Uterus (tissue), 4 donors: Measurements from ENCODE around the gene QSOX1. TPM values are rescaled to one million over a fixed set of nuclear protein-coding genes. Genes with fewer than 3 reads are reported as not detected.

Source experiments
- DNase-seq, 2 donors: peaks; one replicate each; pipeline ENCODE4 v3.0.0-alpha.2; 2019 to 2020
- H3K27ac ChIP-seq, 2 donors: fragments of 200-600 bp; sonication (generic); 1 replicate in 1 of 2; 2 replicates in 1 of 2; pipeline ENCODE4 v1.5.1; 2016 to 2018
- H3K27me3 ChIP-seq, 2 donors: fragments of 200-600 bp; sonication (generic); one replicate each; pipeline ENCODE4 v1.5.1; 2018 to 2019; ENCODE audit warnings: control low read depth in 1 of 2
- H3K36me3 ChIP-seq, 2 donors: fragments of 200-600 bp; sonication (generic); one replicate each; pipeline ENCODE4 v1.5.1; 2019; ENCODE audit warnings: control low read depth in 1 of 2
- H3K4me1 ChIP-seq, 2 donors: fragments of 200-600 bp; sonication (generic); one replicate each; pipeline ENCODE4 v1.5.1; 2018 to 2019; ENCODE audit warnings: control low read depth in 1 of 2
- H3K4me3 ChIP-seq, 2 donors: fragments of 200-600 bp; sonication (generic); 1 replicate in 1 of 2; 2 replicates in 1 of 2; pipeline ENCODE4 v1.5.1; 2018 to 2019; ENCODE audit warnings: mild to moderate bottlenecking in 1 of 2
- H3K9me3 ChIP-seq, 2 donors: fragments of 200-600 bp; sonication (generic); one replicate each; pipeline ENCODE4 v1.5.1; 2019; ENCODE audit warnings: control low read depth in 1 of 2
- POLR2A ChIP-seq, 2 donors: fragments of 450-650 bp; IDR thresholded peaks; one replicate each; pipeline ENCODE4 v1.6.1; 2016; ENCODE audit warnings: antibody characterized with exemption in 2 of 2, mild to moderate bottlenecking in 1 of 2, moderate library complexity in 1 of 2
- intact Hi-C: fragments of 100-400 bp; cut with DNase I; formaldehyde crosslinking; loops from one replicate; pipeline ENCODE4 v1.15.1; 2023; ENCODE audit warnings: low total_unique reads
- total RNA-seq, 4 donors: library from RNA; depleted of rRNA in 3 of 4; stranded (reverse); fragments of >200 nt in 3 of 4; gene quantifications; one replicate each; pipeline versions ENCODE4 v1.1.0 to v1.2.4, GENCODE V29; 2014 to 2023
- TF ChIP-seq, protein P1 (sequence below), 4 experiments: fragments of 200-600 bp in 2 of 4; fragments of 450-650 bp in 2 of 4; sonication (generic) in 2 of 4; IDR thresholded peaks; one replicate each; pipeline ENCODE4 v1.5.1; 2016 to 2019; ENCODE audit warnings: antibody characterized with exemption in 4 of 4, mild to moderate bottlenecking in 2 of 4, moderate library complexity in 1 of 4
- donor health status: DM: yes; HTN: yes; CAD: no.

The QSOX1 gene
- total RNA-seq, 4 donors from 2014 or later = 18.2 to 96.8 (median 57.7) TPM

DNA sequence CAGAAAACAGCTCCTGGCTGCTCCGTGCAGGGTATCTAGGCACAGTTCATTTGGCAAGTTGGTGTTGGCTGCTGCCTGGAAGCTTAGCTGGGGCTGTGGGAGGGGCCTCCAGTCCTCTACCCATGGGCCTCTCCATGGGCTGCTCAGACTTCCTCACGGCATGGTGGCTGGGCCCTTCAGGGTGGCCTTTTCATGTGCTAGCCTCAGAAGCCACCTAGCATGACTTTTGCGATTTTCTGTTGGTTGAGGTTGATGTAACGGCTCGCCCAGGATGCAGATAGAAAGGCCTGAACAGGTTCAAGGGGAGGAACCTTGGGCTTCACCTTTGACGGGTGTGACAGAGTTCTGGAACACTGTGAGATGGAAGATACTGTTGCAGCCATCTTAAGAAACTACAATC is 49.6 kb downstream of the QSOX1 start:
- Histone ChIP-seq H3K27me3 (no peaks in the 10 kb centered on the region), H3K4me3 (no peak overlapping the region), H3K4me1 (no peaks in the 10 kb centered on the region), H3K9me3 (no peaks in the 10 kb centered on the region), H3K36me3 (no peaks in the 10 kb centered on the region), H3K27ac (no peak overlapping the region)
- intact Hi-C loops = no loop called here
- no peak for TF ChIP-seq POLR2A (IDR thresholded peaks at IDR 0.05)
- TF ChIP-seq, protein P1, sequence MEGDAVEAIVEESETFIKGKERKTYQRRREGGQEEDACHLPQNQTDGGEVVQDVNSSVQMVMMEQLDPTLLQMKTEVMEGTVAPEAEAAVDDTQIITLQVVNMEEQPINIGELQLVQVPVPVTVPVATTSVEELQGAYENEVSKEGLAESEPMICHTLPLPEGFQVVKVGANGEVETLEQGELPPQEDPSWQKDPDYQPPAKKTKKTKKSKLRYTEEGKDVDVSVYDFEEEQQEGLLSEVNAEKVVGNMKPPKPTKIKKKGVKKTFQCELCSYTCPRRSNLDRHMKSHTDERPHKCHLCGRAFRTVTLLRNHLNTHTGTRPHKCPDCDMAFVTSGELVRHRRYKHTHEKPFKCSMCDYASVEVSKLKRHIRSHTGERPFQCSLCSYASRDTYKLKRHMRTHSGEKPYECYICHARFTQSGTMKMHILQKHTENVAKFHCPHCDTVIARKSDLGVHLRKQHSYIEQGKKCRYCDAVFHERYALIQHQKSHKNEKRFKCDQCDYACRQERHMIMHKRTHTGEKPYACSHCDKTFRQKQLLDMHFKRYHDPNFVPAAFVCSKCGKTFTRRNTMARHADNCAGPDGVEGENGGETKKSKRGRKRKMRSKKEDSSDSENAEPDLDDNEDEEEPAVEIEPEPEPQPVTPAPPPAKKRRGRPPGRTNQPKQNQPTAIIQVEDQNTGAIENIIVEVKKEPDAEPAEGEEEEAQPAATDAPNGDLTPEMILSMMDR (IDR thresholded peaks at IDR 0.05) = no peak
- no peak for DNase-seq

DNA sequence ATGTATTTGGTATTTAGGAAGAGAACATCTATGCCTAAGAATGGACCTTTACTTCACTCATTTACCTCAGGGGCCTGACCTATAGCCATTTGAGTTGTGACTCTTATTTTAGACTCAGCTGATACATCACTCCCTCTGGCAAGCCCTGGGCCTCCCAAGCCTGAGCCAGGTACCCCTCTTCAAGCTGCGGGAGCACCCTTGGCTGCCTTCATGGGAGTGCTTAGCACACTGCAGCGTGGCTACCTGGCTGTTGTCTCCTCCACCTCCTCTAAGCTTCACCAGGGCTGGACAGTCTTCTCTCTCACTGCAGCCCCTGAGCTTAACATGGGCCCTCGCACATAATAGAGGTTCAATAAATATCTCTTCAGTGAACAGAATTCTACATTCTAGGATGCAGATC is 51.9 kb downstream of the QSOX1 start:
- Histone ChIP-seq H3K4me1 (no peaks in the 10 kb centered on the region), H3K9me3 (no peaks in the 10 kb centered on the region), H3K4me3 (no peak overlapping the region), H3K27ac (no peak overlapping the region), H3K27me3 (no peaks in the 10 kb centered on the region), H3K36me3 (no peaks in the 10 kb centered on the region)
- intact Hi-C loops = no loop called here
- no peak for DNase-seq
- TF ChIP-seq, protein P1 (IDR thresholded peaks at IDR 0.05) = no peak
- no peak for TF ChIP-seq POLR2A (IDR thresholded peaks at IDR 0.05)

DNA sequence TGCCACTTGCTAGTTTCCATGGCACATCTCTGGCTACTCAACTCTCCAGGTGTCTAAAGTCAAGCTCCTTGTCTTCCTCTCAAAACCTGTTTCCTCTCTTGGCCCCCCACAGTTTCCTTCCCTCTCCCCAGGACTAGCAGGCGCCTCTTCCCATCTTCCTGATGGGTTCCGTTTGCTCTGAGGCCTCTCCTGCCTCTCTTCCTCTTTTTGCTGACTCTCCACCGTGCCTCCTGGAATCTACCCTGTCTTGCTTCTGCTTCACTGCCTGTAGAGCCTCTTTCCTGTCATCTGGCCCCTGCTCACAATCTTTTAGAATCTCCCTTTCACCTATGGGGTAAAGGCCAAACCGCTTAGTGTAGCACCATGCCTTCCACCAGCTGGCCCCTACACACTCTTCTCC is 53.6 kb downstream of the QSOX1 start:
- Histone ChIP-seq H3K4me1 (no peaks in the 10 kb centered on the region), H3K27ac (no peak overlapping the region), H3K9me3 (no peaks in the 10 kb centered on the region), H3K36me3 (no peaks in the 10 kb centered on the region), H3K4me3 (no peak overlapping the region), H3K27me3 (no peaks in the 10 kb centered on the region)
- DNase-seq = no peak
- no peak for TF ChIP-seq POLR2A (IDR thresholded peaks at IDR 0.05)
- TF ChIP-seq, protein P1 (IDR thresholded peaks at IDR 0.05) = no peak
- intact Hi-C loops = no loop called here

DNA sequence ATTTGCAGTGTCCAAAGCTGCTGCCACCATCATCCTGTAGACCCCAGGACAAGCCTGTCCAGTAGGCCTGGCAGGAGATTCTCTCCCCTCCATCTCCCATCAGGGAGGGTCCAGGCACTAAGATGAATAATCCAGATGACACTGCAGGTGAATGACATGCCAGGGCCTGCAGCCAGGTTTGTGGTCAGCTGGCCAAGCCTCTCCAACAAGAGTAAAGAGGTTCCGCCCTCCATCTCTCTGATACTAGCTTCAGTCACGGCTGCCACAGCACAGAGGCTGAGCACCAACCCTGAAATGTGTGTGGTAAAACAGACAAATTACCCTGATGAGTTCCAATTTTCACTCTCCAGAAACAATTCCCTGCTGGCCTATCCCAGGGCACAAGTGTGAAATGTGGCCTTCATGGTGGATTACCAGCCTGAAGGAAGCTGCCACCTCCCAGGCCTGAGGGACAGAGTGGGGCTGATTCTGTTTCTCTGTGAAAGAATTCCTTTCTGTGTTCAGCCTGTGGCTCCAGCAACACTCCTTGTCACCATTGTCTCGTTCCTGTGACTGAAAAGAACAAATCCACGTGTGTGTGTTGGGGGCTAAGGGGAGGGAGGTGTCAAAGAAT is 55.4 kb downstream of the QSOX1 start:
- no peak for TF ChIP-seq POLR2A (IDR thresholded peaks at IDR 0.05)
- TF ChIP-seq, protein P1 (IDR thresholded peaks at IDR 0.05) = no peak
- Histone ChIP-seq H3K4me1 (no peaks in the 10 kb centered on the region), H3K9me3 (no peaks in the 10 kb centered on the region), H3K36me3 (no peaks in the 10 kb centered on the region), H3K27me3 (no peaks in the 10 kb centered on the region), H3K27ac (no peak overlapping the region), H3K4me3 (no peak overlapping the region)
- DNase-seq = no peak
- intact Hi-C loops = no loop called here

DNA sequence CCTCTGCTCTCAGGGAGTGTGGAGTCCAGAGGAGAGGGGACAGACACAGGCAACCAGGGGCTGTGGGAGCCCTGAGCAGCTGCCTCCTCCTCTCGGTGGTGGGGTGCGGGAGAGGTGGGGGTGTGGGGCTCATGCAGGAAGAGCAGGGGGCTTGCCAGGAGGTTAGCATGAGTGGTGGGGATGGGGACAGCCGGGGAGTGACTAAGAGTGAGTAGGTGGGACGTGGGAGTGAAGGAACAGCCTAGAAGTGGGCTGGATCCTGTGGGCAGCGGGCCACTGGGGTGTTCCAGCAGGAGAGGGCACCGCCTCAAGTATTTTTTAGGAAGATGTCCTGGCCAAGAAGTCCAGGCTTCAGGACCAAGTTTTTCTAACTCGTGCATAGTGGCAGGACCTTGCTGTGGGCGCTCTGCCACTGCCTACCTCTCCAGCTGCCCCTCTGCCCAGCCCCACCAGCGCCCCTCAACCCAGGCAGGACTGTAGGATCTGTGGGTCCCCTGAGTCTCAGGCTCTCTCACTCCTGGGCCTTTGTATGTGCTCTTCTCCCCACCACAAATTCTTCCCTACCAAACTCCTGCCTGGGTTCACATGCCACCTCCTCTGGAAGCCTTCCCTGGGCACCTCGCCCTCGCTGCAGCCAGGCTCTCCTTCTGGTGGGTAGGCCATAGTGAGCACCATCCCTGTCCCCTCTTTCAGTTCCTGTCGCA is 56.6 kb downstream of the QSOX1 start:
- no peak for TF ChIP-seq POLR2A (IDR thresholded peaks at IDR 0.05)
- TF ChIP-seq, protein P1 (IDR thresholded peaks at IDR 0.05) = no peak
- Histone ChIP-seq H3K4me3 (no peak overlapping the region), H3K27me3 (no peaks in the 10 kb centered on the region), H3K4me1 (no peaks in the 10 kb centered on the region), H3K36me3 (no peaks in the 10 kb centered on the region), H3K27ac (no peak overlapping the region), H3K9me3 (no peaks in the 10 kb centered on the region)
- no peak for DNase-seq
- intact Hi-C loops = no loop called here
